K562 (cell line): ENCODE data around the gene SND1. TPM values are rescaled to one million over a fixed set of nuclear protein-coding genes. Genes with fewer than 3 reads are reported as not detected.

Source experiments
- ATAC-seq: fragments of 200-7000 bp; cut with Tn5 transposase; 3 replicates; pipeline ENCODE4 v1.9.1; 2020; ENCODE audit warnings: moderate library complexity
- BruUV-seq: library from RNA; stranded (reverse); fragments of 400-500 nt; replicated peaks from 2 replicates; lab custom pipeline; 2021; lab: Mats Ljungman, UMichigan
- CTCF ChIA-PET: fragments of 300-600 bp; formaldehyde crosslinking; extraction: SDS; loops from one replicate; lab custom pipeline; 2021; ENCODE audit warnings: low intra/inter-chr PET ratio; lab: Yijun Ruan, JAX
- POLR2A ChIA-PET: fragments of 300-600, 350-650 bp; sonication (Branson Sonifier 250); formaldehyde crosslinking; extraction: SDS; loops from one replicate; lab custom pipeline; 2021; ENCODE audit warnings: antibody characterized with exemption, inconsistent platforms; lab: Yijun Ruan, JAX
- DNase-seq, 4 experiments: peaks; one replicate each; pipeline versions ENCODE4 v3.0.0 to v3.0.0-alpha.2; 2011 to 2018; ENCODE audit warnings: low spot score in 3 of 4, mixed read lengths in 3 of 4; ENCODE audit errors: extremely low read depth in 1 of 4
- FAIRE-seq: peaks from 2 replicates; lab custom pipeline; 2011; peaks lifted over from hg19 to GRCh38; lab: Jason Lieb, UNC
- H2AFZ ChIP-seq: 2 replicates; pipeline ENCODE4 v1.6.0; 2011; ENCODE audit warnings: low read depth, low read length, control low read depth, inconsistent platforms
- H3K27ac ChIP-seq: fragments of 200-600 bp; 3 replicates; pipeline ENCODE4 v1.8.0; 2011; ENCODE audit warnings: low read depth, mild to moderate bottlenecking, control low read depth, inconsistent platforms, low read length, moderate library complexity, mixed read lengths; ENCODE audit errors: extremely low read depth
- H3K27me3 ChIP-seq, 2 experiments: fragments of 300-600 bp in 1 of 2; 2 replicates in 1 of 2; 3 replicates in 1 of 2; pipeline versions ENCODE4 v1.6.0 to v1.8.0; 2011; ENCODE audit warnings: inconsistent platforms in 2 of 2, low read length in 2 of 2, mild to moderate bottlenecking in 1 of 2, mixed read lengths in 1 of 2, moderate library complexity in 1 of 2; ENCODE audit not compliant: control insufficient read depth in 2 of 2, insufficient read depth in 2 of 2
- H3K36me3 ChIP-seq: fragments of 300-600 bp; 3 replicates; pipeline ENCODE4 v1.8.0; 2011; ENCODE audit warnings: mild to moderate bottlenecking, low read length, inconsistent platforms; ENCODE audit not compliant: control insufficient read depth, insufficient read depth
- H3K4me1 ChIP-seq, 2 experiments: fragments of 200-600 bp in 1 of 2; replicated peaks in 1 of 2; 2 replicates in 1 of 2; 3 replicates in 1 of 2; pipeline versions ENCODE4 v1.5.1 to v1.8.0; 2011; ENCODE audit warnings: inconsistent platforms in 2 of 2, low read length in 2 of 2, mild to moderate bottlenecking in 1 of 2, mixed read lengths in 1 of 2, moderate library complexity in 1 of 2; ENCODE audit not compliant: control insufficient read depth in 2 of 2, insufficient read depth in 2 of 2
- H3K4me2 ChIP-seq: 2 replicates; pipeline ENCODE4 v1.6.1; 2011; ENCODE audit warnings: low read length, control low read depth, inconsistent platforms, mixed read lengths; ENCODE audit not compliant: insufficient read depth
- H3K4me3 ChIP-seq: fragments of 200-600 bp; sonication (generic), shearing (Covaris generic); 2 replicates; pipeline ENCODE4 v1.5.1; 2016; ENCODE audit warnings: control low read depth, inconsistent platforms
- H3K79me2 ChIP-seq: fragments of 200-600 bp; 3 replicates; pipeline ENCODE4 v1.8.0; 2011; ENCODE audit warnings: low read length, inconsistent platforms; ENCODE audit not compliant: control insufficient read depth, insufficient read depth
- H3K9ac ChIP-seq, 2 experiments: 2 replicates each; pipeline versions ENCODE4 v1.6.0 to v1.6.1; 2011; ENCODE audit warnings: low read depth in 2 of 2, low read length in 2 of 2, control low read depth in 1 of 2, inconsistent platforms in 1 of 2, mild to moderate bottlenecking in 1 of 2, mixed read lengths in 1 of 2; ENCODE audit not compliant: insufficient read depth in 1 of 2
- H3K9me1 ChIP-seq: one replicate; pipeline ENCODE4 v1.6.0; 2011; ENCODE audit warnings: inconsistent platforms, mild to moderate bottlenecking, low read length, moderate library complexity; ENCODE audit not compliant: control insufficient read depth, insufficient read depth
- H3K9me3 ChIP-seq: replicated peaks from 2 replicates; pipeline ENCODE4 v1.5.1; 2011; ENCODE audit warnings: low read depth, low read length, inconsistent platforms; ENCODE audit not compliant: control insufficient read depth, insufficient read depth
- H4K20me1 ChIP-seq: replicated peaks from 2 replicates; pipeline ENCODE4 v1.6.1; 2011; ENCODE audit warnings: low read length, inconsistent platforms, mixed read lengths; ENCODE audit not compliant: control insufficient read depth, insufficient read depth
- FOXA3 ChIP-seq, 2 experiments: fragments of 450-650 bp in 1 of 2; sonication (generic) in 1 of 2; formaldehyde crosslinking; IDR thresholded peaks in 1 of 2; conservative IDR thresholded peaks in 1 of 2; 2 replicates each; pipeline versions ENCODE4 v1.4.0 to v1.8.0; 2020 to 2022; ENCODE audit warnings: mild to moderate bottlenecking in 2 of 2, missing genetic modification reagents in 1 of 2
- HCFC1 ChIP-seq: IDR thresholded peaks from 2 replicates; pipeline ENCODE4 v1.6.1; 2012; ENCODE audit warnings: low read depth, low read length, improper control_type of control experiment
- HDAC8 ChIP-seq: fragments of 450-650 bp; IDR thresholded peaks from 2 replicates; pipeline ENCODE4 v1.6.1; 2016; ENCODE audit warnings: mild to moderate bottlenecking, missing genetic modification characterization, moderate library complexity, missing compliant biosample characterization
- HNRNPLL ChIP-seq: fragments of 200-400 bp; formaldehyde crosslinking; IDR thresholded peaks from 2 replicates; pipeline ENCODE4 v1.6.1; 2017; ENCODE audit warnings: low read length, low read depth, mild to moderate bottlenecking; ENCODE audit not compliant: poor library complexity, severe bottlenecking
- ILF3 ChIP-seq: fragments of 450-650 bp; IDR thresholded peaks from 2 replicates; pipeline ENCODE4 v1.6.1; 2018; ENCODE audit warnings: antibody characterized with exemption, mild to moderate bottlenecking, moderate library complexity, borderline replicate concordance
- JUNB ChIP-seq: fragments of 450-650 bp; formaldehyde crosslinking; conservative IDR thresholded peaks from 2 replicates; pipeline ENCODE4 v1.4.0; 2020; ENCODE audit warnings: mild to moderate bottlenecking
- MYC ChIP-seq, 2 experiments: fragments of 250-450 bp in 1 of 2; sonication (Bioruptor Pico) in 1 of 2; IDR thresholded peaks; 2 replicates each; pipeline versions ENCODE4 v1.5.1 to v1.6.1; 2012 to 2021; ENCODE audit warnings: low read depth in 2 of 2, borderline replicate concordance in 1 of 2, improper control_type of control experiment in 1 of 2, low read length in 1 of 2, mild to moderate bottlenecking in 1 of 2, moderate library complexity in 1 of 2
- PCBP2 ChIP-seq: fragments of 200-400 bp; formaldehyde crosslinking; IDR thresholded peaks from 2 replicates; pipeline ENCODE4 v1.6.1; 2018; ENCODE audit warnings: low read length, low read depth, mild to moderate bottlenecking, moderate library complexity; ENCODE audit not compliant: poor library complexity, severe bottlenecking
- RBM25 ChIP-seq: fragments of 200-400 bp; formaldehyde crosslinking; IDR thresholded peaks from 2 replicates; pipeline ENCODE4 v1.6.1; 2018; ENCODE audit warnings: low read length, low read depth, moderate library complexity; ENCODE audit not compliant: severe bottlenecking
- RFX1 ChIP-seq: fragments of 450-650 bp; IDR thresholded peaks from 2 replicates; pipeline ENCODE4 v1.6.1; 2016; ENCODE audit warnings: mild to moderate bottlenecking, moderate library complexity
- SMARCB1 ChIP-seq: IDR thresholded peaks from 2 replicates; pipeline ENCODE4 v1.6.1; 2011; ENCODE audit warnings: improper control_type of control experiment, low read depth; ENCODE audit not compliant: insufficient read length
- TARDBP ChIP-seq: fragments of 450-650 bp; IDR thresholded peaks from 2 replicates; pipeline ENCODE4 v1.6.1; 2016
- ZNF583 ChIP-seq: fragments of 250-450 bp; sonication (Bioruptor Pico); IDR thresholded peaks from 2 replicates; pipeline ENCODE4 v1.4.0; 2020
- ZNF589 ChIP-seq: fragments of 200-800 bp; sonication (Bioruptor generic); IDR thresholded peaks from 2 replicates; pipeline ENCODE4 v1.6.1; 2016; ENCODE audit warnings: low read depth, missing genetic modification characterization, missing compliant biosample characterization
- ZNF668 ChIP-seq: fragments of 250-450 bp; sonication (Bioruptor Pico); IDR thresholded peaks from 2 replicates; pipeline ENCODE4 v1.8.0; 2022; ENCODE audit warnings: mild to moderate bottlenecking, inconsistent platforms
- ZNF695 ChIP-seq: fragments of 450-650 bp; formaldehyde crosslinking; IDR thresholded peaks from 2 replicates; pipeline ENCODE4 v1.4.0; 2020; ENCODE audit warnings: mild to moderate bottlenecking, moderate library complexity
- WGBS: fragments of 100-300 bp; shearing (Covaris generic); methylation state at CpG from one replicate; pipeline ENCODE4 v1.1.6; 2016; ENCODE audit warnings: low coverage, mixed read lengths; ENCODE audit not compliant: insufficient coverage; ENCODE audit errors: missing lambda C conversion rate; 5-methylcytosine and 5-hydroxymethylcytosine counted together
- in situ Hi-C: fragments of 300-500 bp; cut with MboI; formaldehyde crosslinking; loops from 4 replicates; pipeline ENCODE4 v1.15.0; 2018; ENCODE audit warnings: inconsistent platforms, mixed read lengths
- intact Hi-C: fragments of 100-400 bp; cut with micrococcal nuclease; formaldehyde crosslinking; loops from 2 replicates; pipeline ENCODE4 v1.14.2; 2022
- polyA plus RNA-seq, 8 experiments: library from polyadenylated mRNA; depleted of rRNA in 4 of 8; stranded (reverse) in 5 of 8; unstranded in 3 of 8; fragments of >200 nt; fragmentation: Nextera tagmentation in 2 of 8; fragmentation: Illumina TruSeq in 1 of 8; extraction: Ambion mirVana in 2 of 8; extraction: Trizol in 1 of 8; gene quantifications; 2 replicates each; pipeline versions ENCODE4 v1.2.1 to v1.2.3, GENCODE V29; 2011 to 2014; ENCODE audit warnings: inconsistent platforms in 1 of 8, missing spikeins in 1 of 8
- total RNA-seq, 7 experiments: library from RNA; depleted of rRNA in 6 of 7; stranded (reverse); fragments of >200 nt in 6 of 7; fragmentation: Illumina TruSeq in 2 of 7; extraction: Trizol in 2 of 7; gene quantifications; 2 replicates each; pipeline versions ENCODE4 v1.2.1 to v1.2.3, GENCODE V29; 2011 to 2021; ENCODE audit warnings: low replicate concordance in 1 of 7
- TF ChIP-seq, protein P1 (sequence below): fragments of 200-800 bp; sonication (Bioruptor generic); IDR thresholded peaks from 2 replicates; pipeline ENCODE4 v1.6.1; 2017; ENCODE audit warnings: missing genetic modification characterization, missing compliant biosample characterization

SND1 gene
- total and polyA plus RNA-seq, 9 of the 15 experiments (the other 6 are each of a cell fraction or from before 2014, with no cell fraction given): 46.5 to 307 (median 191) TPM

GRCh38 chr7:127961786-127962453, 309.9 kb downstream of the SND1 start (continued):
- TF ChIP-seq, protein P1, sequence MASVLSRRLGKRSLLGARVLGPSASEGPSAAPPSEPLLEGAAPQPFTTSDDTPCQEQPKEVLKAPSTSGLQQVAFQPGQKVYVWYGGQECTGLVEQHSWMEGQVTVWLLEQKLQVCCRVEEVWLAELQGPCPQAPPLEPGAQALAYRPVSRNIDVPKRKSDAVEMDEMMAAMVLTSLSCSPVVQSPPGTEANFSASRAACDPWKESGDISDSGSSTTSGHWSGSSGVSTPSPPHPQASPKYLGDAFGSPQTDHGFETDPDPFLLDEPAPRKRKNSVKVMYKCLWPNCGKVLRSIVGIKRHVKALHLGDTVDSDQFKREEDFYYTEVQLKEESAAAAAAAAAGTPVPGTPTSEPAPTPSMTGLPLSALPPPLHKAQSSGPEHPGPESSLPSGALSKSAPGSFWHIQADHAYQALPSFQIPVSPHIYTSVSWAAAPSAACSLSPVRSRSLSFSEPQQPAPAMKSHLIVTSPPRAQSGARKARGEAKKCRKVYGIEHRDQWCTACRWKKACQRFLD (CRISPR knock-in tag): no peak
- TF ChIP-seq RBM25 (no peak), ZNF695 (CRISPR knock-in tag) (no peak), ZNF668 (CRISPR knock-in tag) (no peak), JUNB (CRISPR knock-in tag) (no peak)

DNA sequence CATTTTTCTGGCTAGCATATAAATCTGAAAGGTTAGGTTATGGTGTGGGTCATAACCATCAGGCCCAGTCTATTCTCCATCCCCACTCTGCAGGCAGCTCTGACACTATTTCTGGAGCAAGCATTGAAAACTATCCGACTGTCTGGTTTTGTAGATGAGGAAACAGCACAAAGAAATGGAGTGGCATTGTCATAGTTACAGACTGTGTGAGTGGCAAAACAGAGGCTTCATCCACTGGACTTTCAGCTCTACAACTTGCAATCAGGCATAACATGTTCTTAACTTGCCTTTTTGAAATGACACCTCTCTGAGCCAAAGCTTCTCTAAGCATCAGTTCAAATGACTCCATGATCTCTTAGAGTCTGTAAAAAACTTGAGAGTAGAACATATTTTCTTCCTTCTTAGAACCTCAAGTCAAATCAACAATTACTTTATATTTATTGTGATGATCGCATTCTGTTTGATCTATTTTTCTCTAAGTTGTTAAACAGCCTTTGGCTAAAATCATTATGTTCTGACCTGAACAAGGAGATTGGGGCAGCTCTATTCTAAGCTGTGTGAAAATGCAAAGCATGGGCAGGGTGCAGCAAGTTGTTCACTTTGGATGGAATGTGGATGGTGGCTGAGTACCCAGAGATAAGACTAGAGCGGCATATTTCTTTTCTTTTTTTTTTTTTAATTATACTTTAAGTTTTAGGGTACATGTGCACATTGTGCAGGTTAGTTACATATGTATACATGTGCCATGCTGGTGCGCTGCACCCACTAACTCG, 310.8 kb downstream of the SND1 start:
- Histone ChIP-seq H3K27ac (no peak overlapping the region), H3K4me2 (no peak overlapping the region), H3K27me3 (no peaks in the 10 kb centered on the region), H3K4me3 (no peak overlapping the region), H3K9me1 (no peaks in the 10 kb centered on the region), H4K20me1 (no peaks in the 10 kb centered on the region), H3K9ac (no peak overlapping the region), H2AFZ (no peak overlapping the region), H3K9me3 (no peaks in the 10 kb centered on the region), H3K4me1 (no peaks in the 10 kb centered on the region), H3K36me3 (peaks cover 52% of the 10 kb centered on the region), H3K79me2 (peaks cover 3% of the 10 kb centered on the region; the same call in 1 of the 3 replicates)
- ATAC-seq (no peak), FAIRE-seq (no peak), DNase-seq (no peak)
- POLR2A ChIA-PET: interaction anchor here (1.8 to 2.3 kb wide), 3 partner anchors 11 to 24 kb away, joined by 3 to 11 read pairs (median 5); no protein-coding TSS in a partner anchor
- intact Hi-C loops (no loop called here), in situ Hi-C loops (no loop called here)
- WGBS: 96% methylated on average over 3 of the region's 5 CpGs
- BruUV-seq: no TSS peak
- CTCF ChIA-PET: no interaction called here
- TF ChIP-seq MYC (IDR thresholded peaks at IDR 0.05; ENCODE audit: low read depth, low read length) (no peak), MYC (CRISPR knock-in tag; IDR thresholded peaks at IDR 0.05; ENCODE audit: borderline replicate concordance, low read depth) (no peak), HCFC1 (no peak), SMARCB1 (no peak), ZNF589 (CRISPR knock-in tag) (no peak), ILF3 (no peak), FOXA3 (CRISPR knock-in tag; conservative IDR thresholded peaks at IDR 0.05 in 1 of 2, IDR thresholded peaks at IDR 0.05 in 1 of 2) (no peak), RFX1 (no peak), HDAC8 (no peak), HNRNPLL (no peak), PCBP2 (no peak), ZNF583 (CRISPR knock-in tag) (no peak), TARDBP (no peak)
